Stimulated activated CD4-positive, alpha-beta T cell treated with anti-CD3 and anti-CD28 coated beads, TNF-alpha, amount 100 ng/mL, for 4 hours (primary cell): ENCODE results near the gene DTD1.

Source experiments
- DNase-seq, 3 experiments: peaks; one replicate each; pipeline ENCODE4 v3.0.0-alpha.2; 2020; ENCODE audit warnings: low read depth in 3 of 3

DTD1 gene

DNA sequence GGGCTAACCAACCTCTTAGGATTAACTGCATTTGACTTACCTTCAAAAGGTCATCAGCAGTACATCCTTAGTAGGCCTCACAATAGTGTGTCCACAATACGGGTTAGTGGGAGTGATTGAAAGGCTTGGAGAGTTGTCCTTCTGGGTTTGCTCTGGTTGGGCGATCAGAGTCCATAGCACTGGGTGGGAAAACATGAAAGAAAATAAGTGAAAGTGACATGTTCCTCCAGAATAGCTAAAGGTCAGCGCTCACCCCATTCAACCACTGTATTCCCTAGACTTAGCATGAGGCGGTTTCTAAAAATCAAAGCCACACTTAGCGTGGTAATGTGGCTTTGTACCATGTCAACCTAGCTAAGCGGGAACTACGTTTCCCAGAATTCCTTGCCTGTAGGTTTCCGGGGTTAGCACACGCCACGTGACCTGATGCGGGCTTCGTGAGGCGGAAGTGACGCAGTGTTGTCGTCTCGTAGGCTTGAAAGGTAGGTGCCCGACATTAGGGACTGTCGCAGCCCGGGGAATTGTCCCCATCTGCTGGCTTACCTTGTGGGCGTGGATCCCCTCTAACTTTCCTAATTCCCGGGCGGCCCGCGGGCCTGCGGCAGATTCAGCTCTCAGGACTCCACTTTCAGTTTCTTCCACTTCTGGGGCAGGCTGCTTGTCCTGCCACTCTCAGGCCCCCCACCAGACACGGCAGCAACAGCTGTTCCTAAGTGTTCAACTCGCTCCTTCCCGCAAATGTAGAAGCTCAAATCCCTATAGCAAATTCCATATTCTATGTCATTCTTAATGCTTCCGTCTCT lies 206.0 kb downstream of the DTD1 start:
- DNase-seq = peak; percentile 58 to 75 (median 73)

DNA sequence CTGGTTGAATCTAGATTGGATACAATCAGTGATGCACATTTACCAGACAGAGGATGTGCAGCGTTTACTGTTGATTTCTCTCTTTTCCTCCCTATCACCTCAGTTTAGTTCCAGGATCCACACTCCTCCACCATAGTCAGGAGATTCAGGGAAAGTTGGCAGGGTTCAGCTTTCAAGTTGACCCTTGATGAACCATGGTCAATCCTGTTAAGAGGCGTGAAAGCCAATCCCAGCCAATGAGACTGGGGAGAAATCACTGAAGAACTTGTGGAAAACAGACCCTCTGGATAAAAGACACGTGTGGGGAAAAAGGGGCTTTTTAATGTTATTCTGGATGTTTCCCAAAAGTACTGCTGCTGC lies 206.6 kb downstream of the DTD1 start:
- DNase-seq = no peak

DNA sequence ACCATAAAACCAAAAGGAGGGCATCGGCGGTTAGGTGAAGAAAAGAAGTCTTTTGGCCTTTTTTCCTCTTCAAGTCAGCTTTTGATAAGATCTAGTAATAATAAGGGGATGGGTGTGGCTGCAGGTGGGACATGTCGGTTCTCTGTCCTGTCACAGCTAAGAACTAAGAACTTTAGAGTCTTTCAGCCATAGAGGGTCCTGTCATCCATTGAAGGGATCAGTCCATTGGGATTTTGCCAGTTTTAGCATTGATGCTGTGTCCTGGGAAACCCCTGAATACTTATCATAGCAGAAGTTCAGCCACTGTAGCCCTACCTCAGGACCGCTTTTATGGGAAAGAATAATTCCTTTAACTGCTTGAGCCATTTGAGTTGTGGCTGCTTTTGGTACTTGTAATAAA lies 207.5 kb downstream of the DTD1 start:
- no peak for DNase-seq

DNA sequence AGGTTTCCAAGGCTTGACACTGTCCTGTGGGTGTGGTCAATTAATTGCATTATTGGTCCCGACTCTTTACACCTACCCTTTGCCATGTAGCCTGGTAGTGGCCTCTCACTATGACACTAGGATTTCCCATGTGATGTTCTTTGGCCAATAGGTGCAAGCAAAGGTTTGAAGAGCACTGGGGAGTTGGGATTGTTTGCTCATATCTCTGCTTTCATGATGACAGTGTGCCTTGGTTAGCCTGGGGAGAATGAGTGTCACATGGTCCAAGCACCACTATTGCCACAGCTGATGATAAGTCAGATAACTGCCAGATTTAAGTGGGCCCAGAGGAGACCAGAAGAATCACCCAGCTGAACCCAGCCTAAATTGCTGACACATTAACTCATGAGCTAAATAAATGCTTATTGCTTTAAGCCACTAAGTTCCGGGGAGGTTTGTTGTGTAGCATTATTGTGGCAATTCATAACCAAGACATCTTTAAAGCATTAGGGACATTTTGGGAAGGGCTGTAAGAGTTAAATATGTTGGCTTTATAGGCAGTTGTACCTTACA lies 208.5 kb downstream of the DTD1 start:
- DNase-seq = no peak

DNA sequence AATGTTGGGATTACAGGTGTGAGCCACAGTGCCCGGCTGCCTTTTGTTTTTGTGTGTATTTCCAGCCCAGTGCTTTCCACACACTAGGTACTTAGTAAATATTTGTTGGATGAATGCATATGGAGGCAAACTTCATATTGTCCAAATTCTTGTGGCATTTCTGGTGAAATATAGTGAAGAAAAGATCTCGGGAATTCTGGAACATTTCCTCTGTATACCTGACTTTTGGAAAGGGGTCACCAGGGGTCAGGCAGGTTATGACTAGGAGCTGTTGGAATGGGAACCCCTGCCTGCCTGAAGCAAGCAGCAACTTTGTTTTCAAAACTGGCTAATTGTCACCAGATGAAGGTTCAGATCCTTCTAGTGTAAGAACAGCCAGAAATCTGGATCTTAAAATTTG lies 213.7 kb downstream of the DTD1 start:
- DNase-seq = no peak

DNA sequence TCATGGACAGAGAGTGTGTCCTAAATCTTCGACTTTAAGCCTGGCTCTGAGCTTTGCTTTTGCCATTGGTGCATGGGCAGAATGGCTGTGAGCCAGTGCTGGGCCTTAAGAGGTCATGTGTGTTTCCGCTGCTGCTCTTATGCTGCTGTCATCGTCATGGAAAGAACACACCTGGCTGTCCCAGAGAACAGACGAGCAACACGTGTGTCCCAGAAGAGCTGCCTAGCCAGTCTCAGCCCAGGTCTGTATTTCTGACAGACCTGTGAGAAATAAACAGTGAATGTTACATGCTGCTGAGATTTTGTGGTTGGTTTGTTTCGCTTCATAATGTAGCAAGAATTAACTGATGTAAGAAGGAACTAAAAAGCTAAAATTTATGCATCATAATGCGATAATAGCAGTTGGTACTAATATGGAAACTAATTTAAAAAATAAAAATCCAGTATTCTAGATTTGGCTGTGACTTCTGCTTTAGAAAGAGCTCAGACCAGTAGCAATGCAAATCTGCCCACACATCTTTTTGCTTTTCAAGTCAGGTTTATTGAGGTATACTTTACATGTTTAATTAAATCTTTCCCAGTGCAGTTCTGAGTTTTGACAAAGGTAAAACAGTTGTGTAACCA lies 214.3 kb downstream of the DTD1 start:
- no peak for DNase-seq

DNA sequence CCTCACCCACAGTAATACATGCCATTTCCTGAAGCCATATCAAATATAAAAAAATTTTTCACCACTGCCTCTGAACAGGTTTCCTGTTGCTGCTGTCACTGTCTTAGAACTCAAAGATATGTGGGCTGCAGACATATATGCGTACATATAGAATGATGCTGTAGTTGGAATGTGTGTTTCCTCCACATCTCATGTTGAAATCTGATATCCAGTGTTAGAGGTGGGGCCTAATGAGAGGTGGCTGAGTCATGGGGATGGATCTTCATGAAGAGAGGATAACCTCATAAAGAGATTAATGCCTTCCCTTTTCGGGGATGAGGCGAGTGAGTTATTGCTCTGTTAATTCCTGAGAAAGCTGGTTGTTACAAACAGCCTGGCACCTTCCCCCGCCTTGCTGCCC lies 218.0 kb downstream of the DTD1 start:
- no peak for DNase-seq

DNA sequence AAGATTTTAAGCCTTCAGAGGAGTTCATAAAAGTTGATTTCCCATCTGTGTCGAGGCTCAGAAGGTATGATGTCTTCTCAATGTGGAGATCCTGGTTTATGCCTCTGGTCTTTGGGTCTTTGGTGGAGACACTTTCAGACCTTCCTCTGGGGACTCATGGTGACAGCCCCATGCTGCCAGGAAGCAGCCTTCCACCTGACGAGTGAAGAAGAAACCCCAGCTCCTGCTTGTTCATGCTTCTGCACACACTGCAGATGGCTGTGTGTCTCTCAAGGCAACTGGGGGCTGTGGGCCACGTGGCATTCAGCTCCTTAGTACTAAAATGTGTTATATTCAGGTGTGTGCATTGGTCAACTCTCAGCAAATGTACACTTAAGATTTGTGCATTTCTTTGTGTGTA lies 220.9 kb downstream of the DTD1 start:
- no peak for DNase-seq

DNA sequence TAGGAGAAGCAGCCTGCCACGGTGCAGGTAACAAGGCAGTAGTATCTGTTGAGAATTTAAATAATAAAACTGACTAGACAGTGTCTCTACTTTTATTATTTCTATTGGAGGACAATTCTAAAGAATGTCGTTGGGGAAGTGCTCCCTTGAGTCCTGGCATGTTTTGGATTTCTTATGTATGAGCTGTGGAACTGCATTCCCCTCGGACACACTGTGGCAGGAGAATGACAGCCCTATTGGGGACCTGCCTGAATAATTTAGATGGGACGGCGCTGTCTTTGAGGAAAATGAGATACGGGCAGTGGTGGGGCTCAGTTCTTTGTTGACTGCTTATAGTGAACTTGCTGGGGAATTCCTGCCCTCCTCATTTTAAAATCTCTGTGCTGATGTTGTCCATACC lies 223.3 kb downstream of the DTD1 start:
- DNase-seq = no peak

DNA sequence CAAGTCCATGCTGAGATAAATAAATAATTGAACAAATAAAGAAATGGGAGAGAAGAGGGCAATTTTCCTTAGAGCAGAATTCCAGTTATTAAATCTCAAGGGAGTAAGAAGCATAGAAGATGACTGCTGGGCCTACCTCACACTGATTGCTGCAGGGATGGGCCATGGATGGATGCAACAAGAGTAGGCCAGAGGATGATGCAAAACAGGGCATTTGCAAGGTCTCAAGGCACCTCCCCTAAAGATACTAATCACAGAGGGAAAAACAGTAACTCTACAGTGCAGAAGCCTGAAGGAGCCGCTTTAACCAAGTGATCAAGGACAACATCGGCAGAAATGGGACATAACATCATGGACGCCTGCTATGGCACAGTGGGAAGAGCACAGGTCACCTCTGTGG lies 224.1 kb downstream of the DTD1 start:
- no peak for DNase-seq

DNA sequence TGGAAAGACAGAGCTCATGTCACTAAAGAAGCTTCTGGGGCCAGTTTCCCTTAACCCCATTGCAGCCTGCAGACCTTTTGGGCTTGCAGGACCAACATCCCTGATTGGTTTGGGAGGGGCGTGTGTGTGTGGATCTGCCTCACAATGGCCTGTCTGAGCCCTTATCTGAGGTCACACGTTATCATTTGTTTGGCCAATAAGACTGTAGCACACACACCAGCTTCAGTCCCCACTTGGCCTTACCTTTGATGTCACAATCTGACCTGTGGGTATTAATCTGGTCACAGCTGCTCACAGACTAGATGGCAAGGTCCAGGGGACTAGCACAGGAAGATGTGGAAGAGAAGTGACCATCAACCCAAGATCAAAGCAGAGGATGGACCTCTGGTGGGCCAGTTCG lies 225.6 kb downstream of the DTD1 start, which contains the start of gene SCP2D1:
TSS of gene SCP2D1 (plus strand) at position 301 of the 400 bp plus-strand sequence. CDS start at position 334, 33 bp downstream.
- DNase-seq = no peak

DNA sequence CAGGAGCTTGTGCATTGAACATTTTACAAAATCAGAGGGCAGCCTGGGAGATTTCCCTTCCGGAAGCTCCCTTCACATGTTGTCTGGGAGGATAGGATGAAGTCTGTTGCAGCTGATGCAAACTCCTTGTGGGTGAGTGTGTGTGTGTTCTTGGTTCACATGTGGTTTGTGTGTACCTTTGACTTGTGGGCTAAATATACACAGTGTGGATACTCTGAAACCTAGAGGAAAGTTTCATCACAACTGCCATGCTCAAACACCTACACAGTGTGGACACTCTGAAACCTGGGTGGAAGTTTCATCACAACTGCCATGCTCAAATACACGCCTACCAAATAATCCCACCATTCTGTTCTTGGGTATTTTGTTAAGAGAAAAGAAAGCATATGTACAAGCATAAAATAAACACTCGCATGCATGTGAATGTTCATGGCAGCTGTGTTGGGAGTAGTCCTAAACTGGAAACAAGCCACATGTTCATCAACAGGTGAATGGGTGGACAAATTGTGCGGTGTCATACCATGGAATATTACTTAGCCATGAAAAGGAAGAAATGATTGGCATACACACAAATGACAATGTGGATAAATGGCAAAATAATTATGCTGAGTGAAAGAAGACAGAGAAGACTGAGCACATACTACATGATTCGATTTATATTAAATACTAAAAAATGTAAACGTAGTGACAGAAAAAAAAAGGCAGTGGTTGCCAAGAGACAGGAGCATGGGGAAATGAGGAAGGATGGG lies 227.5 kb downstream of the DTD1 start:
- DNase-seq = no peak
